Measurements from ENCODE around the gene HSPA1L. TPM values are rescaled to one million over a fixed set of nuclear protein-coding genes. Genes with fewer than 3 reads are reported as not detected.

HSPA1L gene
- total and polyA plus RNA-seq, 10 of the 15 experiments (the other 5 are each of a cell fraction or from before 2014, with no cell fraction given): 0.69 to 2.5 (median 1.5) TPM

DNA sequence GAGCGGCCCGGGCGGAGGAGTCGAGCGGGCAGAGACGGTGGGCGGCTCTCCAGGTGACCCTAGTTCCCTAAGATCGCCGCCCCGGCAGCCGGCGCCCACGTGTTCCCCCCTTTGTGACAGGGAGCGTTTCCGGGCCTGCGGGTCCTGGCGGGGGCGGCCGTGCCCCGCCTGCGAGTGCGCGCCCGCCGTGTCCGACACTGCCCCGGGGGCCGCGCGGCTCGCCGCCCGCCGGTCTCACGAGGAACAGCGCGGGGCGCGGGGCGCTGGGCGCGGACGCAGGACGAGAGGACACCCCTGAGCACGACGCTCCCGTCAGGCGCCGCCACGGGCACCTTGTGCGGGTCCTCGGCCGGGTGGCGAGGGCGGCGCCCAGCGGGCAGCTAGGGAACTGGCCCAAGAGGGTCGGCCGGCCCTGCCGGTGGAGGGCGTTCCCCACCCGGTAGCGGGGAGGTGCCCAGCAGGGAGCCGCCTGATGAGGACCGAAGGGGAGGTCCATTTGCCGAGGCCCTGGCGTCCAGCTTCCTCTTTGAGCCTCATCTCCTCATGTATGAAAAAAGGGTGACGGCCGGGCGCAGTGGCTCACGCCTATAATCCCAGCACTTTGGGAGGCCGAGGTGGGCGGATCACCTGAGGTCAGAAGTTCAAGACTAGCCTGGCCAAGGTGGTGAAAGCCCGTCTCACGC, 19.3 kb downstream of the HSPA1L start, which contains the start of gene VARS1 (continued):
- TF ChIP-seq, protein P1, sequence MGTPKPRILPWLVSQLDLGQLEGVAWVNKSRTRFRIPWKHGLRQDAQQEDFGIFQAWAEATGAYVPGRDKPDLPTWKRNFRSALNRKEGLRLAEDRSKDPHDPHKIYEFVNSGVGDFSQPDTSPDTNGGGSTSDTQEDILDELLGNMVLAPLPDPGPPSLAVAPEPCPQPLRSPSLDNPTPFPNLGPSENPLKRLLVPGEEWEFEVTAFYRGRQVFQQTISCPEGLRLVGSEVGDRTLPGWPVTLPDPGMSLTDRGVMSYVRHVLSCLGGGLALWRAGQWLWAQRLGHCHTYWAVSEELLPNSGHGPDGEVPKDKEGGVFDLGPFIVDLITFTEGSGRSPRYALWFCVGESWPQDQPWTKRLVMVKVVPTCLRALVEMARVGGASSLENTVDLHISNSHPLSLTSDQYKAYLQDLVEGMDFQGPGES (IDR thresholded peaks at IDR 0.05): peak; percentile 48; the same call in 1 of the 2 replicates
- 0 out of 2 replicates have a peak, but pooled peaks have one; percentile 43 for TF ChIP-seq TCF12 (IDR thresholded peaks at IDR 0.05; ENCODE audit: low read depth, low read length)
- TF ChIP-seq, protein P2, sequence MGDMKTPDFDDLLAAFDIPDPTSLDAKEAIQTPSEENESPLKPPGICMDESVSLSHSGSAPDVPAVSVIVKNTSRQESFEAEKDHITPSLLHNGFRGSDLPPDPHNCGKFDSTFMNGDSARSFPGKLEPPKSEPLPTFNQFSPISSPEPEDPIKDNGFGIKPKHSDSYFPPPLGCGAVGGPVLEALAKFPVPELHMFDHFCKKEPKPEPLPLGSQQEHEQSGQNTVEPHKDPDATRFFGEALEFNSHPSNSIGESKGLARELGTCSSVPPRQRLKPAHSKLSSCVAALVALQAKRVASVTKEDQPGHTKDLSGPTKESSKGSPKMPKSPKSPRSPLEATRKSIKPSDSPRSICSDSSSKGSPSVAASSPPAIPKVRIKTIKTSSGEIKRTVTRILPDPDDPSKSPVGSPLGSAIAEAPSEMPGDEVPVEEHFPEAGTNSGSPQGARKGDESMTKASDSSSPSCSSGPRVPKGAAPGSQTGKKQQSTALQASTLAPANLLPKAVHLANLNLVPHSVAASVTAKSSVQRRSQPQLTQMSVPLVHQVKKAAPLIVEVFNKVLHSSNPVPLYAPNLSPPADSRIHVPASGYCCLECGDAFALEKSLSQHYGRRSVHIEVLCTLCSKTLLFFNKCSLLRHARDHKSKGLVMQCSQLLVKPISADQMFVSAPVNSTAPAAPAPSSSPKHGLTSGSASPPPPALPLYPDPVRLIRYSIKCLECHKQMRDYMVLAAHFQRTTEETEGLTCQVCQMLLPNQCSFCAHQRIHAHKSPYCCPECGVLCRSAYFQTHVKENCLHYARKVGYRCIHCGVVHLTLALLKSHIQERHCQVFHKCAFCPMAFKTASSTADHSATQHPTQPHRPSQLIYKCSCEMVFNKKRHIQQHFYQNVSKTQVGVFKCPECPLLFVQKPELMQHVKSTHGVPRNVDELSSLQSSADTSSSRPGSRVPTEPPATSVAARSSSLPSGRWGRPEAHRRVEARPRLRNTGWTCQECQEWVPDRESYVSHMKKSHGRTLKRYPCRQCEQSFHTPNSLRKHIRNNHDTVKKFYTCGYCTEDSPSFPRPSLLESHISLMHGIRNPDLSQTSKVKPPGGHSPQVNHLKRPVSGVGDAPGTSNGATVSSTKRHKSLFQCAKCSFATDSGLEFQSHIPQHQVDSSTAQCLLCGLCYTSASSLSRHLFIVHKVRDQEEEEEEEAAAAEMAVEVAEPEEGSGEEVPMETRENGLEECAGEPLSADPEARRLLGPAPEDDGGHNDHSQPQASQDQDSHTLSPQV (IDR thresholded peaks at IDR 0.05): peak; percentile 97
- TF ChIP-seq PML (IDR thresholded peaks at IDR 0.05; ENCODE audit: low read length): no peak; the same call in 1 of the 2 replicates
- no peak for TF ChIP-seq ZZZ3 (IDR thresholded peaks at IDR 0.05; ENCODE audit: control insufficient read depth, insufficient read length, low read depth)
- no peak for TF ChIP-seq MTA2 (IDR thresholded peaks at IDR 0.05; ENCODE audit: low read depth)
- peak; percentile 43; the same call in 1 of the 2 replicates for TF ChIP-seq SPI1 (IDR thresholded peaks at IDR 0.05; ENCODE audit: borderline replicate concordance, insufficient read depth, low read depth, low read length)
- peak; percentile 85 for TF ChIP-seq SIN3A (IDR thresholded peaks at IDR 0.05; ENCODE audit: low read depth, low read length)
- TF ChIP-seq CEBPZ (IDR thresholded peaks at IDR 0.05; ENCODE audit: low read depth, low read length): no peak
- peak; percentile 99 for TF ChIP-seq GATAD2B (conservative IDR thresholded peaks at IDR 0.05; ENCODE audit: low read depth)
- peak; percentile 87 for TF ChIP-seq ZNF687 (IDR thresholded peaks at IDR 0.05)
- TF ChIP-seq MYC (IDR thresholded peaks at IDR 0.05; ENCODE audit: insufficient read depth, insufficient read length, insufficient replicate concordance, low read length, severe bottlenecking): peak; percentile 96
- peak; percentile 95 for TF ChIP-seq IKZF1 (conservative IDR thresholded peaks at IDR 0.05)
- 0 out of 2 replicates have a peak, but pooled peaks have one; percentile 35 for TF ChIP-seq RAD51 (IDR thresholded peaks at IDR 0.05)
- TF ChIP-seq JUNB (IDR thresholded peaks at IDR 0.05): no peak
- TF ChIP-seq POLR2AphosphoS2 (IDR thresholded peaks at IDR 0.05; ENCODE audit: low read depth, low read length): no peak; the same call in 1 of the 2 replicates
- peak; percentile 88 for TF ChIP-seq ZSCAN29 (IDR thresholded peaks at IDR 0.05)

Data from GM12878 (cell line).